Liver (tissue), 9 donors: Measurements from ENCODE around the gene MMEL1. TPM values are rescaled to one million over a fixed set of nuclear protein-coding genes. Genes with fewer than 3 reads are reported as not detected.

Experiments
- DNase-seq: peaks from one replicate; pipeline ENCODE4 v3.0.0-alpha.2; 2017; ENCODE audit warnings: low spot score
- H3K27ac ChIP-seq, 2 donors: one replicate each; pipeline ENCODE4 v1.7.0; 2013; ENCODE audit warnings: inconsistent platforms in 2 of 2, low read length in 2 of 2, control low read depth in 1 of 2, low read depth in 1 of 2, mild to moderate bottlenecking in 1 of 2
- H3K27me3 ChIP-seq, 4 donors: one replicate each; pipeline versions ENCODE4 v1.6.1 to v1.7.0; 2013; ENCODE audit warnings: low read length in 3 of 4, inconsistent platforms in 1 of 4, mild to moderate bottlenecking in 1 of 4, moderate library complexity in 1 of 4; ENCODE audit not compliant: control insufficient read depth in 4 of 4, insufficient read depth in 4 of 4
- H3K36me3 ChIP-seq, 4 donors: one replicate each; pipeline versions ENCODE4 v1.6.1 to v1.7.0; 2013; ENCODE audit warnings: low read length in 3 of 4, mild to moderate bottlenecking in 3 of 4, low read depth in 1 of 4, moderate library complexity in 1 of 4; ENCODE audit not compliant: control insufficient read depth in 4 of 4, insufficient read depth in 3 of 4
- H3K4me1 ChIP-seq, 4 donors: one replicate each; pipeline versions ENCODE4 v1.6.1 to v1.7.0; 2013; ENCODE audit warnings: low read length in 3 of 4, mild to moderate bottlenecking in 3 of 4, moderate library complexity in 1 of 4; ENCODE audit not compliant: control insufficient read depth in 4 of 4, insufficient read depth in 4 of 4
- H3K4me3 ChIP-seq, 3 donors: one replicate each; pipeline versions ENCODE4 v1.6.1 to v1.7.0; 2013; ENCODE audit warnings: low read length in 3 of 3, control low read depth in 1 of 3, low read depth in 1 of 3, mild to moderate bottlenecking in 1 of 3
- H3K9ac ChIP-seq, 2 donors: one replicate each; pipeline ENCODE4 v1.7.0; 2013; ENCODE audit warnings: low read length in 2 of 2, mild to moderate bottlenecking in 2 of 2, moderate library complexity in 2 of 2, control low read depth in 1 of 2, low read depth in 1 of 2
- H3K9me3 ChIP-seq, 4 donors: one replicate each; pipeline versions ENCODE4 v1.6.1 to v1.7.0; 2013; ENCODE audit warnings: low read length in 3 of 4; ENCODE audit not compliant: control insufficient read depth in 4 of 4
- EGR1 ChIP-seq, 2 donors: IDR thresholded peaks; 2 replicates each; pipeline ENCODE4 v1.6.1; 2016 to 2018; ENCODE audit warnings: antibody characterized with exemption in 2 of 2, low read depth in 2 of 2
- FOXA1 ChIP-seq: IDR thresholded peaks from 2 replicates; pipeline ENCODE4 v1.6.1; 2016; ENCODE audit warnings: antibody characterized with exemption
- FOXA2 ChIP-seq: IDR thresholded peaks from 2 replicates; pipeline ENCODE4 v1.6.1; 2016; ENCODE audit warnings: antibody characterized with exemption
- GABPA ChIP-seq, 2 donors: IDR thresholded peaks in 1 of 2; conservative IDR thresholded peaks in 1 of 2; 2 replicates each; pipeline ENCODE4 v1.6.1; 2016; ENCODE audit warnings: antibody characterized with exemption in 2 of 2, mild to moderate bottlenecking in 1 of 2, moderate library complexity in 1 of 2
- HNF4A ChIP-seq, 2 donors: conservative IDR thresholded peaks; 2 replicates each; pipeline ENCODE4 v1.6.1; 2016; ENCODE audit warnings: antibody characterized with exemption in 2 of 2, mild to moderate bottlenecking in 2 of 2
- HNF4G ChIP-seq: IDR thresholded peaks from 2 replicates; pipeline ENCODE4 v1.6.1; 2016; ENCODE audit warnings: antibody characterized with exemption
- JUND ChIP-seq, 2 donors: IDR thresholded peaks; 2 replicates each; pipeline ENCODE4 v1.6.1; 2016; ENCODE audit warnings: antibody characterized with exemption in 2 of 2
- NR2F2 ChIP-seq: IDR thresholded peaks from 2 replicates; pipeline ENCODE4 v1.6.1; 2016; ENCODE audit warnings: antibody characterized with exemption
- RAD21 ChIP-seq, 2 donors: IDR thresholded peaks; 2 replicates each; pipeline ENCODE4 v1.6.1; 2016; ENCODE audit warnings: antibody characterized with exemption in 2 of 2, mild to moderate bottlenecking in 2 of 2
- RXRA ChIP-seq, 2 donors: IDR thresholded peaks; 2 replicates each; pipeline ENCODE4 v1.6.1; 2017 to 2018; ENCODE audit warnings: antibody characterized with exemption in 2 of 2, mild to moderate bottlenecking in 1 of 2
- SP1 ChIP-seq: IDR thresholded peaks from 2 replicates; pipeline ENCODE4 v1.6.1; 2018; ENCODE audit warnings: antibody characterized with exemption, mild to moderate bottlenecking
- TAF1 ChIP-seq: conservative IDR thresholded peaks from 2 replicates; pipeline ENCODE4 v1.6.1; 2016; ENCODE audit warnings: antibody characterized with exemption, mild to moderate bottlenecking
- YY1 ChIP-seq: IDR thresholded peaks from 2 replicates; pipeline ENCODE4 v1.6.1; 2016; ENCODE audit warnings: antibody characterized with exemption, mild to moderate bottlenecking
- WGBS: extraction: QIAGEN DNeasy Blood & Tissue Kit; methylation state at CpG from one replicate; pipeline ENCODE4 v1.1.7; 2013; 5-methylcytosine and 5-hydroxymethylcytosine counted together
- polyA plus RNA-seq, 2 donors: library from polyadenylated mRNA; stranded (reverse) in 1 of 2; unstranded in 1 of 2; fragments of 200-250 nt in 1 of 2; fragments of >200 nt in 1 of 2; fragmentation: Nextera tagmentation in 1 of 2; extraction: Ambion mirVana in 1 of 2; gene quantifications; one replicate each; pipeline versions ENCODE4 v1.2.1 to v1.2.3, GENCODE V29; 2013 to 2015
- total RNA-seq, 2 donors: library from RNA; depleted of rRNA; stranded (reverse); fragments of >200 nt; gene quantifications; one replicate each; pipeline ENCODE4 v1.2.3, GENCODE V29; 2014
- TF ChIP-seq, protein P1 (sequence below): fragments of 150-350 bp; IDR thresholded peaks from 2 replicates; pipeline ENCODE4 v1.5.1; 2017; ENCODE audit warnings: improper control_type of control experiment, low read depth, low read length; ENCODE audit not compliant: missing input control
- TF ChIP-seq, protein P2 (sequence below): IDR thresholded peaks from 2 replicates; pipeline ENCODE4 v1.6.1; 2016; ENCODE audit warnings: antibody characterized with exemption
- TF ChIP-seq, protein P3 (sequence below): IDR thresholded peaks from 2 replicates; pipeline ENCODE4 v1.6.1; 2016; ENCODE audit warnings: antibody characterized with exemption, mild to moderate bottlenecking
- TF ChIP-seq, protein P4 (sequence below): IDR thresholded peaks from 2 replicates; pipeline ENCODE4 v1.6.1; 2016; ENCODE audit warnings: antibody characterized with exemption
- TF ChIP-seq, protein P5 (sequence below): IDR thresholded peaks from 2 replicates; pipeline ENCODE4 v1.6.1; 2016; ENCODE audit warnings: antibody characterized with exemption
- donor health status: healthy.
- donor health status: healthy.
- donor health status: healthy.
- donor health status: healthy.
- donor health status: healthy.

The MMEL1 gene
- total and polyA plus RNA-seq, 4 donors: under 0.01 to 0.42 TPM; not detected in 2

- Histone ChIP-seq H3K27ac (no peak overlapping the region), H3K4me1 (peaks cover 11 to 34% (median 23%) of the 10 kb centered on the region in 4 donors), H3K4me3 (no peak overlapping the region), H3K27me3 (no peaks in the 10 kb centered on the region), H3K9me3 (no peaks in the 10 kb centered on the region), H3K9ac (no peak overlapping the region), H3K36me3 (no peaks in the 10 kb centered on the region)
- no peak for DNase-seq
- WGBS: 77% methylated on average over 10 of the region's 10 CpGs
- TF ChIP-seq, protein P1, sequence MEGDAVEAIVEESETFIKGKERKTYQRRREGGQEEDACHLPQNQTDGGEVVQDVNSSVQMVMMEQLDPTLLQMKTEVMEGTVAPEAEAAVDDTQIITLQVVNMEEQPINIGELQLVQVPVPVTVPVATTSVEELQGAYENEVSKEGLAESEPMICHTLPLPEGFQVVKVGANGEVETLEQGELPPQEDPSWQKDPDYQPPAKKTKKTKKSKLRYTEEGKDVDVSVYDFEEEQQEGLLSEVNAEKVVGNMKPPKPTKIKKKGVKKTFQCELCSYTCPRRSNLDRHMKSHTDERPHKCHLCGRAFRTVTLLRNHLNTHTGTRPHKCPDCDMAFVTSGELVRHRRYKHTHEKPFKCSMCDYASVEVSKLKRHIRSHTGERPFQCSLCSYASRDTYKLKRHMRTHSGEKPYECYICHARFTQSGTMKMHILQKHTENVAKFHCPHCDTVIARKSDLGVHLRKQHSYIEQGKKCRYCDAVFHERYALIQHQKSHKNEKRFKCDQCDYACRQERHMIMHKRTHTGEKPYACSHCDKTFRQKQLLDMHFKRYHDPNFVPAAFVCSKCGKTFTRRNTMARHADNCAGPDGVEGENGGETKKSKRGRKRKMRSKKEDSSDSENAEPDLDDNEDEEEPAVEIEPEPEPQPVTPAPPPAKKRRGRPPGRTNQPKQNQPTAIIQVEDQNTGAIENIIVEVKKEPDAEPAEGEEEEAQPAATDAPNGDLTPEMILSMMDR: no peak
- TF ChIP-seq, protein P2, sequence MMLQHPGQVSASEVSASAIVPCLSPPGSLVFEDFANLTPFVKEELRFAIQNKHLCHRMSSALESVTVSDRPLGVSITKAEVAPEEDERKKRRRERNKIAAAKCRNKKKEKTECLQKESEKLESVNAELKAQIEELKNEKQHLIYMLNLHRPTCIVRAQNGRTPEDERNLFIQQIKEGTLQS: no peak
- TF ChIP-seq NR2F2: no peak
- TF ChIP-seq, protein P3, sequence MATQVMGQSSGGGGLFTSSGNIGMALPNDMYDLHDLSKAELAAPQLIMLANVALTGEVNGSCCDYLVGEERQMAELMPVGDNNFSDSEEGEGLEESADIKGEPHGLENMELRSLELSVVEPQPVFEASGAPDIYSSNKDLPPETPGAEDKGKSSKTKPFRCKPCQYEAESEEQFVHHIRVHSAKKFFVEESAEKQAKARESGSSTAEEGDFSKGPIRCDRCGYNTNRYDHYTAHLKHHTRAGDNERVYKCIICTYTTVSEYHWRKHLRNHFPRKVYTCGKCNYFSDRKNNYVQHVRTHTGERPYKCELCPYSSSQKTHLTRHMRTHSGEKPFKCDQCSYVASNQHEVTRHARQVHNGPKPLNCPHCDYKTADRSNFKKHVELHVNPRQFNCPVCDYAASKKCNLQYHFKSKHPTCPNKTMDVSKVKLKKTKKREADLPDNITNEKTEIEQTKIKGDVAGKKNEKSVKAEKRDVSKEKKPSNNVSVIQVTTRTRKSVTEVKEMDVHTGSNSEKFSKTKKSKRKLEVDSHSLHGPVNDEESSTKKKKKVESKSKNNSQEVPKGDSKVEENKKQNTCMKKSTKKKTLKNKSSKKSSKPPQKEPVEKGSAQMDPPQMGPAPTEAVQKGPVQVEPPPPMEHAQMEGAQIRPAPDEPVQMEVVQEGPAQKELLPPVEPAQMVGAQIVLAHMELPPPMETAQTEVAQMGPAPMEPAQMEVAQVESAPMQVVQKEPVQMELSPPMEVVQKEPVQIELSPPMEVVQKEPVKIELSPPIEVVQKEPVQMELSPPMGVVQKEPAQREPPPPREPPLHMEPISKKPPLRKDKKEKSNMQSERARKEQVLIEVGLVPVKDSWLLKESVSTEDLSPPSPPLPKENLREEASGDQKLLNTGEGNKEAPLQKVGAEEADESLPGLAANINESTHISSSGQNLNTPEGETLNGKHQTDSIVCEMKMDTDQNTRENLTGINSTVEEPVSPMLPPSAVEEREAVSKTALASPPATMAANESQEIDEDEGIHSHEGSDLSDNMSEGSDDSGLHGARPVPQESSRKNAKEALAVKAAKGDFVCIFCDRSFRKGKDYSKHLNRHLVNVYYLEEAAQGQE: no peak
- TF ChIP-seq GABPA (IDR thresholded peaks at IDR 0.05 in 1 of 2, conservative IDR thresholded peaks at IDR 0.05 in 1 of 2): no peak
- no peak for TF ChIP-seq FOXA2
- TF ChIP-seq, protein P4, sequence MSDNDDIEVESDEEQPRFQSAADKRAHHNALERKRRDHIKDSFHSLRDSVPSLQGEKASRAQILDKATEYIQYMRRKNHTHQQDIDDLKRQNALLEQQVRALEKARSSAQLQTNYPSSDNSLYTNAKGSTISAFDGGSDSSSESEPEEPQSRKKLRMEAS: no peak
- no peak for TF ChIP-seq RXRA (IDR thresholded peaks at IDR 0.05)
- TF ChIP-seq YY1: no peak
- TF ChIP-seq FOXA1: no peak
- TF ChIP-seq HNF4G: no peak
- no peak for TF ChIP-seq EGR1 (IDR thresholded peaks at IDR 0.05; ENCODE audit: low read depth in 2 of 2)
- no peak for TF ChIP-seq SP1
- TF ChIP-seq TAF1: no peak
- no peak for TF ChIP-seq RAD21 (IDR thresholded peaks at IDR 0.05)
- TF ChIP-seq HNF4A (conservative IDR thresholded peaks at IDR 0.05): no peak
- TF ChIP-seq JUND (IDR thresholded peaks at IDR 0.05): no peak
- TF ChIP-seq, protein P5, sequence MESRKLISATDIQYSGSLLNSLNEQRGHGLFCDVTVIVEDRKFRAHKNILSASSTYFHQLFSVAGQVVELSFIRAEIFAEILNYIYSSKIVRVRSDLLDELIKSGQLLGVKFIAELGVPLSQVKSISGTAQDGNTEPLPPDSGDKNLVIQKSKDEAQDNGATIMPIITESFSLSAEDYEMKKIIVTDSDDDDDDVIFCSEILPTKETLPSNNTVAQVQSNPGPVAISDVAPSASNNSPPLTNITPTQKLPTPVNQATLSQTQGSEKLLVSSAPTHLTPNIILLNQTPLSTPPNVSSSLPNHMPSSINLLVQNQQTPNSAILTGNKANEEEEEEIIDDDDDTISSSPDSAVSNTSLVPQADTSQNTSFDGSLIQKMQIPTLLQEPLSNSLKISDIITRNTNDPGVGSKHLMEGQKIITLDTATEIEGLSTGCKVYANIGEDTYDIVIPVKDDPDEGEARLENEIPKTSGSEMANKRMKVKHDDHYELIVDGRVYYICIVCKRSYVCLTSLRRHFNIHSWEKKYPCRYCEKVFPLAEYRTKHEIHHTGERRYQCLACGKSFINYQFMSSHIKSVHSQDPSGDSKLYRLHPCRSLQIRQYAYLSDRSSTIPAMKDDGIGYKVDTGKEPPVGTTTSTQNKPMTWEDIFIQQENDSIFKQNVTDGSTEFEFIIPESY: no peak
Observed at GRCh38 chr1:2580691-2581090, 52.1 kb downstream of the MMEL1 start.
